Hematopoietic multipotent progenitor cell treated with erythropoietin and hydrocortisone succinate and interleukin-3 and kit ligand, for 8 days (in vitro differentiated cells): Measurements from ENCODE around the gene PROK1.

Source experiments
- DNase-seq: peaks from one replicate; pipeline ENCODE4 v3.0.0-alpha.2; 2015

The PROK1 gene

DNA sequence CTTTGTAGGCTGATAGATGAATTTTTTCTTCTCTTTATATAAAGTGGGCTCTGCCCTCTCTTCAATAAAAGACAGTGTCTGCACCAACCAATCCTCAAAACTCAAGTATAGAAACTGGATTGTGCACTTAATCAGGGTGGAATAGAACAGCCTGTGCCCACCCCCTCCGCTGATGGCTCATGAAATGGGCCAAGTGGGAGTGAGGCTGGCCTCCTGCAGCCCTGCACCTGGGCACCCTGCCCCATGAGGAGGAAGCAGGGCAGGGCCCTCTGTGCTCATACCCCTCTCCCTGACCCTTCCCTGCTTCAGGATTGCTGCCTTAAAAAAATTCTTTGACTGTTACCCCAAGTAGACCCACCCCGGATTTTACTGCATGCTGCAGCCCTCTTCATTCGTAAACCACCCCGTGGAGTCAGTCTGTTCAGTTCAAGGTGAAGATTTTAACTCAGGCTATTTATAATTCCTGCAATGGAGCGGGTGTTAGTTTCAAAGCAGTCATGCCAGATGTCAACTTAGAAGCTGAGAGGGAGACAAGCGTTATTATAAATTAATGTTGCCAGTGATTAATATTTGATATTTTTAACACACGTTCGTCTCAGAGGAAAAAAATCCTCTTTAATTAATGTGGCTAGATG is 15.8 kb downstream of the PROK1 start:
- DNase-seq, result no peak

DNA sequence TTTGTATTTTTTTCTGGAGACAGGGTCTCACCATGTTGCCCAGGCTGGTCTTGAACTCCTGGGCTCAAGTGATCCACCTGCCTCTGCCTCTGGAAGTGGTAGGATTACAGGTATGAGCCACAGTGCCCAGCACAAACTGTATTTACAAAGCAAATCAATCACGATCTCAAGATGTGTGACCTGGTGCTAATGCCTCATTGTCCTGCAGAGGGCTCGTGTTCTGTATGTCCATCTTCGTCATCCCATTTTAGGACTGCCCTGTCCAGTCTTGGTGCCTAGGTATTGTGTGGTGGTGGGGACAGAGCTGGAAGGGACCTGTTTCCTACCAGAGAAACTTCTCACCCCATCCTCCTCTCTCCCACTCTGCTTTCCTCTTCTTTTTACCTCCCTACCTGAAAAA is 20.2 kb downstream of the PROK1 start:
- no peak for DNase-seq

DNA sequence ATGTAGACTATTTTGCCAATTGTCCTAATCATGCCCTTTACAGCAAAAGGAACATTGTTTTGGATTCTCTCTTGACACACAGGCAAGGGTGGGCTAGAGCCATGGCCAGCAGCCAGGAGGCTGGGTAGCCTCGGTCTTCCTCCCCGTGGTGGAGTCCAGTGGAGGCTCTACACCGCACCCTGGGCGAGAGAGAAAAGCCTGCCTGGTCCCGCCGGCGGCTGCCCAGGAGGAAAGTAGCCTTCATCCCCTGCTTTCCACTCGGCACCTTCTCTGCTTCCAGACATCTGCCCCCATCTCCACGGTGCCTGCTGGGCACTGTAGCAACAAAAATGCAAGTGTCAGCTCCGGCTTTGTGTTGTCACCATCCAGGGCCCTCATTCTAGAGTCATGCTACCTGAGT is 21.6 kb downstream of the PROK1 start:
- DNase-seq, result no peak

DNA sequence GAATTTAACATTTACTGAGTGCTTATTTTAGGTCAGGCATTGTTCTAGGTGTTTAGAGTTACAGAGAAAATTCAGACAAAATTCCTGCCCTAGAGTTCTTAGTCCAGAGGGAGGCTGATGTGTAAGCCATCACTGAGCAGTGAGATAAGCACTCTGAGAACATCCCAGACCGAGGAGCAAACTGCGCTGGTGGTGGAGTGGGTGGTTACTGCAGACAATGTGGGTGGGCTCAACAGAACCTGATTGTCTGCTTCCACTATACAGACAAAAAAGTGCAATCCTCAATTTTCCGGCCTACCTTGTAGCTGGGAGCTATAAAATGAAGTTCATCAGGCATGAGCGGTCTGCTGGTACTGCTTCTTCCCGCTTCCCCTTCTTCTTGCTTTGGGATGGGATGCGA is 23.5 kb downstream of the PROK1 start:
- no peak for DNase-seq

DNA sequence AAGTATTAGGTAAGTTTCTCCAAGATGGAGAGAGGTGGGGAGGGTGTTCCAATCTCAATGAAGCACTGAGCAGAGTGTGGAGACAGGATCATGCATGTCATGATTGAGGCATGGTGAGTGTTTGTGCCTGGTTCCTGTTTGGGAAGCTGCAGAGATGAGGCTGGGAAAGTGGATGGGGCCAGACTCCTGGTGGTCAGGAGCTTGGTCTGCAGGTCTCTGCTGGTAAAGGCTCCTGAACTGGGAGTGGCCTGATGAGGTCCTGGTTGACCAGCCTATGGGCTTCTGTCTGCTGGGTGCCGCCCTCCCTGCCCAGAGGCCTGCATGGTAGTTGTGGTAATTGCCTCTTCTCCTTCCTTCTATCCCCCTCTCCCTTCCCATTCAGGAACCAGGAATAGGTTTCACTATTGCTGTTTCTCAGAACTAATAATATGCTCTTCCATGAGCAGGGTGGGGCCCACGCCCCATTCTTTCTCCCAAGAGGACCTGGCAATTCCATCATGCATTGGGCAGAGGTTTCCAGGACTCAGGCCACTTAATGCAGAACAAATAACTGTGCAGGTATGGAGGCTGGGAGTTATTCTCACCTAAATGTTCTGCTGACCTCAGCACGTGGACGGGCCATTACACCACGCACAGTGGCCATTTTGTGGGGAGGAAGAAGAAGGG is 24.5 kb downstream of the PROK1 start:
- DNase-seq, result no peak

DNA sequence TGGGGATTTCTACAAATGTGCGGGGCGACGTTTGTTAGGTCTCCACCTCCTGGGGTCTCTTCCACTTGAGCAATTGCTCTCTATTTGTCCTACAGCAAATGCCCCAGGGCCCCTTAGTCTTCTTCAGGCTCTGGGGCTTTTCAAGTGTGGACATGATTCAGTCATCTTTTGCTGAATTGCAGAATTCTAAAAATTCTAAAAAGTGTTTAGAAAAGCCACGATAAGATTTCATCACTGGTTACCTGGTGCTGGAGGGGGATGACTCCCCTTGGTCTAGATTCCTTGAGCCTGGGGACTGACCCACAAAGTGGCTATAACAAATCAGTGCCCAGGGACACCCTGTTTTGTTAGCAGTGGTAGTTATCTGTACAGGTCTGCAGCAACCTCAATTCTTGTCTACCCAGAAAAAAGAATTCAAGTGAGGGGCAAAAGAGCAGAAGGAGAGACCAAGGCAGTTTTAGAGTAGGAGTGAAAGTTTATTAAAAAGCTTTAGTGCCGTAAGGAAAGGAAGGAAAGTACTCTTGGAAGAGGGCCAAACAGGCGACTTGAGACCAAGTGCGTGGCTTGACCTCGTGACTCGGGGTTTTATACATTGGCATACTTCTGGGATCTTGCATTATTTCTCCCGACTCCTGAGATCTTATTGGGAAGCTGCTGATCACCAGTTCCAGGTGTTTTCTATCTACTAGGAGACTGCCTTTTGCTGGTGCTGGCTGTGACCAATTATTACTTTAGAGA is 25.2 kb downstream of the PROK1 start:
- DNase-seq, result no peak

DNA sequence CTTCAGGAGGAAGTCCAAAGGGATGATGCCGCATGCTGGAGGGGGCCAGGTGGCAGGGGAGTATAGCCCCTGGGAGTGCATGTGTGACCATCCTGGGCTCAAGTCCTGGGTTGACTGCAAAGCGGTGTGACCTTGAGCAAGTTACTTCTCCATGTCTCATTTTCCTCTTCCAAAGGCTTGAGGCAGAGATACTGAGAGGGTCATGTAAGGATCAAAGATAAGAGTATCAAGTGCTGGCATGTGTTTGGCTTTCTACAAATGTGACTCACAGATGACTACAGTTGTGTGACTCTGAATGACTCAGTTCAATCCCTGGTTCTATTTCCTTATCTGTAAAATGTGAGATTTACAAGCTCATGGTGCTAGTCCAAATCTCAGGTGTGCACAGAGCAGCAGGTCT is 26.1 kb downstream of the PROK1 start:
- DNase-seq, result peak; percentile 77

DNA sequence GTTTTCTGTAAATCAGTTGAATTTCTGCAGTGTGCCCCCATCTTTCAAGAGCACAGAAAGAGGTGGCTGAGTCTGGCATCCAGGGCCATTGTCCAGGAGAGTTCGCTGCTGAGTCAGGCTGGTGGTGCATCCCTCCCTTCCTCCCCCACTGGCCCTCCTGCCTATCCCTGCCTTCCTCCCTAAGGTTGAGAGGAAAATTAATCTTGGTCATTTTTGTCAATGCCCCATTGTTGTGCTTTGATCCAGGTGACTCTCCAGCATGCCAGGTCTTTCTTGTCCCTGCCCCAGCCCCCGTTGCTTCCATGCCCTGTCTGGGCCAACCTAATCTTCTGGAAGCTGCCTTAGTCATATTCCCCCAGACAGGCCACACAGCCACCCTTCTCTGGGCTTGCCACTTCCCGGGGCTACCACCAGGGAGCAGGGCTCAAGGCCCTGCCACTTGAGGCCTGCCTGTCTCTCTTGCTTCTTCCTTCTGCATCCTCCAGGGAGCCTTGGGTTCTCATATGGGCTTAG is 26.6 kb downstream of the PROK1 start:
- DNase-seq, result no peak

DNA sequence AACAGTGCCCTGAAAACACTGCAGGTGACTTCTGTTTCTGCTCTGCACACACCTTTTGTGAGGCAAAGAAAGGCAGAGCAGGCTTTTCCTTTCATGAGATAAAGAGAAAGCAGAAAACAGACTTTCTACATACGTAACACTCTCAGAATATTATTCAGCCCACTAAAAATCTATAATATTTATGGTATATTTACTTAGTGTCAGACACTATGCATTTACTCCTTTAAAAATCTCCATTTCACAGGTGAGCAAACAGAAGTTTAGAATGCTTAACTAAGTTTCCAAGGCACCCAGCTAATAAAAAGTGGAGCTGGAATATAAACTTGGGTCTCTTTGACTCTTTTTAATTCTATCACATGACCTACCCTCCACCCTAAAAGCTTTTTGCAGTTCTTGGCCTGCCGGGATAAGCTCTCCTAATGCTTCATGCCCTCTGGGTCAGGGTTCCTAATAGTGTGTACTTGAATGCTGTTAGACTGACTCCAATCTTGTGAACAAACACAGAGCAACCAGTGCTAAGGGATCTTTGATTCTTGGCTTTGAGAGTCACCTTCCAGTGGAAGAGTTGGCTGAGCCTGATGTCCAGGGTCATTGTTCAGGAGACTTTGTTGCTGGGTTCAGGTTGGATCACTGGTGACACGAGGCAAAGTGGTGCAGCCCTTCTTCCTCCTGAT is 27.2 kb downstream of the PROK1 start:
- DNase-seq, result no peak

DNA sequence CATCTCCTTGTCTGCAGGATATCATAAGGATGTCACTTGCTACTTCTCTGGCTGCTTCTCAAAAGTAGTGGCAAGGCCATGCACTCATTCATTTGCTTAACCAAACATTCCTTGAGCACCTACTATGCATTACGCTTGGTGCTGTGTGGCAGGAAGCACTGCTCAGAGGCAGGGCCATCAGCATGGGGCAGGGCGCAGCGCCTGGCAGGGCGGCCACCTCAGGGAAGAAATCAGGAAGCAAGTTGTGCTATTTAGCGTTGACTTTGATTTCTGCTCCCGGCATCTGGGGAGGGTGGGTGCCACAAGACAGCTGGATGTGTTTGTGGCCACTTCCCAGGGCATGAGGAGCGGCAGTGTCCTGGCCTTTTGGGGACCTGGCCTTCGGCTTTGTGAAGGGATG is 27.9 kb downstream of the PROK1 start:
- no peak for DNase-seq

DNA sequence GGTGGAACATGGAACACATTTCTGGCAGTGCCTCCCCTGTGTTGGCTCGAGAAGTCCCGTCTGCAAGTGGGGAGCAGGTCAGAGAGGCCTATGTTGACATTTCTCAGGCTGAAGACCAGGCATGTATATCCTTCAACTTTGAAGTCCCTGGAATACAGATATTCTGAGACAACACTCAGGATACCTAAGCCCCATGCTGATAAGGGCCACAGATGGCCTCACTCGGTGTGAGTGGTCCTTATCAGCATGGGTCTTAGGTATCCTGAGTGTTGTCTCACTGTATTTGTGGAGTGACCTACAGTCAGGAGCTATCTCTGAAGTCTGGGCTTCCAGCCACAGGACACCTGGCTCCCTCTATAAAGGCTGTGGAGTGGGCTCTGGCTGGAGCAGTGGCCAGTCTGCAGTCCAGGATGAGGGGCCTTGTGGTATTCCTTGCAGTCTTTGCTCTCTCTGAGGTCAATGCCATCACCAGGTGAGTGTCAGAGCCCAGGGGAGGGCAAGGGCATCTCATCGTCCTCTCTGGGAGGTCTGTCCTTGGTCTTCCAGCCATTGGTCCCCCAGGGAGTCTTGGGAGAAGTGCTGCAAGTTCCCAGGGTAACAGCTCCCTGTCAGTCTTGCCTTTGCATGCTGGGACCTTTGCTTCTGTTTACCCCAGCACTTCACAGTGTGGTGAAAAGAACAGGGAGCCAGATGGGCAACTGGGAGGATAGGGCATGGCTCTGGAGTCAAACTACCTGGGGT is 29.6 kb downstream of the PROK1 start:
- DNase-seq, result no peak

DNA sequence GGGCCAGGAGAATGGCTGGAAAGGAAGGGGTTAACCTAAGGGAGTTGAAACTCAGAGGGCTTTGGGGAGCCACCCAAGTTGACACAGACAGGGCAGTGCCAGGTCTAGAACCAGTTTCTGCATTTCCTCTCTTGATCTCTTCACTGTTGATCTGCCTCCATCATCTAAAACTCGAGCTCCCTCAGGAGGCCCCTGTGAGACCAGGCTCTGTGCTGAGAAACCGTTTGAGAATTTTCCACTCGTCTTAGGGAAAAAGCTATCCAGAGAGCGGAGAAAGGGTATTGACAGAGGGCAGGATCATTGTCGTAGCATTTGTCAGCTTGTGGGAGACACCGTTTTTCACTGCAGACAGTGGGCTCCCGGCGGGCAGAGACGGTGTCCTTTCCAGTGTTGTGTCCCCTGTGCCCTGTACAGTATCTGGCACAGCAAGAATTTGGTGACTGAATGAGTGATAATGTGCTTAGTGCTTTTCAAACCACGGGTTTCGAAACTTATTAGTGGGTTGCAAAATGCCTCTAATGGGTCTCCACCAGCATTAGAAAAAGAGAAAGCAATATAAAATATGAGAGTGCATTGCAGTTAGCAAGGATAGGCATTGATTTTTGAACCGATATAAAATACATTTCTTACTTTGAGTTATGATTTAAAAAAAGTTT is 31.1 kb downstream of the PROK1 start:
- DNase-seq, result no peak

DNA sequence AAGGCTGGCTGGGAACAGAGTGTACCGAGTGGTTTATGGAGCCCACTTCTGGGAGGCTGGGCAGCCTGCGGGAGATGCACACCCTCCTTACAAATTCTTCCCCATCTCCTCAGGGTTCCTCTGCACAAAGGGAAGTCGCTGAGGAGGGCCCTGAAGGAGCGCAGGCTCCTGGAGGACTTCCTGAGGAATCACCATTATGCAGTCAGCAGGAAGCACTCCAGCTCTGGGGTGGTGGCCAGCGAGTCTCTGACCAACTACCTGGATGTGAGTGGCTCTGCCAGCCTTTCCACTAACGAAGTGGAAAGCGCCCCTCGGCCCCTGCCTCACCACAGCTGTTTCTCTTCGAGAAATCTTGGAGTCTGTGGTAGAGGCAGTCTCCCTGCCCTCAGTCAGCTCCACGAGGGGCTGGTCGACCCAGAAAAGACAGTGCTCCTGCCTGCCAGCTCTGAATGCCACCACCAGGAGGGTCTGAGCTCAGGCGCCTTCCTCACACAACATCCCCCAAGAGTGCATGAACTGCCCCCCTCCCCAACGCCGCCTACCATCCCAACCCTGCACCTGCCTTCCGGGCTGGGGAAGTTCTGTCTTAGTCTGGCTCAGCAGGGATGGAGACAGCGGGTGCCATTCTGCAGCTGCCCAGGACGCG is 31.8 kb downstream of the PROK1 start:
- no peak for DNase-seq

DNA sequence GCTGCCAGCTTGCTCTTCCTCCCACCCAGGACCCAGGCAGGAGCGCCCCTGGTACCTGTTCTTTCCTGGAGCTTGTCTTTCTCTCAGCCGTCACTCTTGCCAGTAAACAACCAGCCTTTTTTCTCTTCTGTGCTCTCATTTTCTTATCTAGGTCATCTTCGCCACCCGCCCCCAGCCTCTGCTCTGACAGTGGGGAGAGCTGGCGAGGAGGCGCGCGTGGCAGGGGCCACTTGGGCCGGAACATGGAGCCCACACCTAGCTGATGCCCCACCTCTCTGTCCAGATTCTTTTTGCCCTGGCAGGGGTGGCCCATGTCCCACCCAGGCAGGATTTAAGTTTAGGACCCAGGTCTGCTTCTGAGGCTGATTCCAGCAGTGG is 32.3 kb downstream of the PROK1 start:
- no peak for DNase-seq

DNA sequence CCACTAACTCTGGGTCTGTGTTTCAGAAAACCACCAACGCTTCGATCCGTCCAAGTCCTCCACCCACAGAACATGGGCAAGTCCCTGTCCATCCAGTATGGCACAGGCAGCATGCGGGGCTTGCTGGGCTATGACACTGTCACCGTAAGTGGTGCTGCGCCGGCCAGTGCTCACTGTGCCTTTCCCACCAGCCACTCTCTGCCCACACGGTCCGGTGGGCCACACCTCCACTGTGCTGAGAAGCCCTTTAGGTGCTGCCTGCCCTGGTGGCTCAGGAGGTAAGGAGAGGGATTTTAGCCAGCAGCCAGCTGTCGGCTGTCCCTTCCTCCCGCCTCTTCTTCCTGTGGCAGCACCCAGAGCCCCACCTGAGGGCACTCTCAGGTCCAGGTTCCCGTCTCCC is 33.9 kb downstream of the PROK1 start:
- no peak for DNase-seq

DNA sequence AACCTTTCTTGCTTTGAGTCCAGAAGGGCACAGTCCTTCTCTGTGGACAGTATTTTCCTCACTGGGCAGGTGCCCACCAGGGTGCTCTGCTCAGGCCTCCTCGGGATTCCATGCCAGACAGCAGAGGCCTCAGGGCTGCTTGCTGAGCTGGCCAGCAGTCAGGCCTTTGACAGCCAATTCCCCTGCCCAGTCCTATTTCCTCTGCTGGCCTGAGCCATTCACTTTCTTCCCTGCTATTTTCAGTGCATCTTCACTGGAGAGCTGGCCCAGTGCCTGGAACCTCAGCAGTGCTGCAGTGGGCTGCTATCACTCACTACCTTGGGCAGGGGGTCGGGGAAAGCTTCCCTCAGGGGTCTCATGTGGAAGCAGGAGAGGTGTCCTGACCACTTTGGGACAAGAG is 34.8 kb downstream of the PROK1 start:
- DNase-seq, result no peak

DNA sequence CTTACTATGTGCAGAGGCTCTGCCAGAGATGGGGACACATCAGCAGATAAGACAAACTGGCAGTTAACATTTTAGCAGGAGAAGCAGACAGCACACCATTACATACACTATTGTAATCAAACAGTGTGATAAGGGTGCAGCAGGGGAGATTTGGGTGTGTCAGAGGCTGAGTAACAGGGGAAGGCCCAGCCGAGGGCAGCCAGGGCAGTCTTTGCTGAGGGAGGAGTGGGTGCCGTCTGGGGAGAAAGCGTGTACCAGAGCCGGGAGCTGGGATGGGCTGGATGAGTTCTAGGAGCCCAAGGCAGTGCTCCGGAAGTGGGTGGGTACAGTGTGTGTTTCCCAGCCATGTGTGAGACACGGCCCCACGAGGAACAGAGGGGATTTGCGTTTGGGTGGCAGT is 36.8 kb downstream of the PROK1 start:
- peak; percentile 80 for DNase-seq

DNA sequence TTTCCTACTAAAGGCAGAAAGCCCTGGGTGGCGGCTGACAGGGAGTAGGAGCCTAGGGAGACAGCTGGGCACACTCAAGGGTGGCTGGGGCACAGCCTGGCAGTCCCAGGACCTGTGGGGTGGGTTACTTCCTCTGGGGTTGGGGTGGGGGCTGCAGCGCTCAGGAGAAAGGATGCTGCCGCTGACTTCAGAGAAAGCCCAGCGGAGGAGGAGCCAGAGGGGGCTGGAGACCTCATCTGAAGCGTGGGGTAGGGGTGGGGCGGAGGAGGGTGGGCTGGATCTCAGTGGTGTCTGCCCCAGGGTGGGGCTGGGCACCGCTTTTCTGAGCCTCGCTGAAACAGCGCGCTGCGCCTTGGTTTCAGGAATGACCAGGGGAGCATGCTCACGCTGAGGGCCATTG is 37.2 kb downstream of the PROK1 start:
- DNase-seq, result no peak

DNA sequence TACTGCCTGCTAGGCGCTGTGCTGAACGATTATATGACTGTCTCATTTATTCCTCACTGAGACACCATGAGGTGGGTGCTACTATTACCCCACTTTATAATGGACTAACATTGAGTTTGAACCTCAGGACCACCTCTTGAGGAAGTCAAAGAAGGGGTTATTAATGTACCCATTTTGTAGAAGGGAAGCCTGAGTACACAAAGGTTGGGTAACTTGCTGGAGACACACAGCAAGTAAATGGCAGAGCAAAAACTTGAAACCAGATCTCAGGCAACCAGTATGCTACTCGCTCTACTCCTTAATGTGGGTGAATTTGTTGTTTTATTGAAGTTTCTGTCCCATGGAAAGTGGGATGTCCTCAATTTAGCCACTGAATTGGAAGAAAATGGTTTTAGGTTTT is 37.9 kb downstream of the PROK1 start:
- no peak for DNase-seq

DNA sequence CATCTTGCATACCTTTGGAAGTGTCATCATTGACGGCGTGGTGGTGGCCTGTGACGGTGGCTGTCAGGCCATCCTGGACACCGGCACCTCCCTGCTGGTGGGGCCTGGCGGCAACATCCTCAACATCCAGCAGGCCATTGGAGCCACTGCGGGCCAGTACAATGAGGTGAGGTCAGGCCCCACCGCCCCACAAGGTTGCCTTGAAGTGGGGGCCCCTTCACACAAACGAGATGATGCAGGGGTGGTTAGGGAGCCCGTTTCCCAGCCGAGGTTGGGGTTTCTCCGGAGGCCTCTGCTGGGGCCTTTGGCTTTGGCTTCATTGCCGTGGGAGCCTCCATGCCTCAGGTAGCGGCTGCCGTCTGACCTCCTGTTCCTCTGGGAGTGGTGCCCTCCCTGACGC is 38.5 kb downstream of the PROK1 start:
- DNase-seq, result no peak

DNA sequence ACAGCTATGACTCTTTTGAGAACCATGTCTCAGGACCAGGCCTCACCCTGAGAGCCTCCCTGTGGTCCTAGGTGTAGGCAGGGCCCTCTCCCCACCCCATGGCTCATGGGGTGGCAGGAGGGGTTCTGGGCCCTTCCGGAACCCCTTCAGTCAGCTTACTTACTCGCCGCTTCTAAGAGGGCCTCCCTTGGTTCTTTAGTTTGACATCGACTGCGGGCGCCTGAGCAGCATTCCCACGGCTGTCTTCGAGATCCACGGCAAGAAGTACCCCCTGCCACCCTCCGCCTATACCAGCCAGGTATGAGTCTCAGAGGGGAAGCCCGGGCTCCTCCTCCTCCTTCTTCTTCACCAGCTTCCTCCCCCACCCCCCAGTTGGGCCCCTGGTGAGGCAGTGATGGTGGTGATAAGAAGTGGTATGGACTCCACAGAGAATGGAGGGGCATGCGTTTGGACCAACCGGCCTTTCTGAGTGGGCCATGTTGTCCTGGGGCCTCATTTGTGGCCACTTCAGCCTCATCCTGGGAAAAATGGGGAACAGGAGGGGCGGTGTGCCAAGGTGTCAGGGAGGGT is 39.1 kb downstream of the PROK1 start:
- DNase-seq, result no peak
